GM19372 (cell line): ENCODE measurements around the gene FOXP1.

Source experiments
- ATAC-seq: cut with Tn5 transposase; IDR thresholded peaks from one replicate; pipeline ENCODE4 v1.9.1; 2021; ENCODE audit warnings: mild to moderate bottlenecking, low read depth, moderate library complexity; ENCODE audit not compliant: unreplicated experiment

FOXP1 gene

GRCh38 chr3:71512000-71512399 lies 71.5 kb downstream of the FOXP1 start:
- peak; percentile 73 for ATAC-seq

GRCh38 chr3:71511446-71511845 lies 72.1 kb downstream of the FOXP1 start:
- no peak for ATAC-seq

GRCh38 chr3:71511037-71511436 lies 72.5 kb downstream of the FOXP1 start:
- no peak for ATAC-seq

GRCh38 chr3:71510510-71510909 lies 73.0 kb downstream of the FOXP1 start:
- no peak for ATAC-seq

DNA sequence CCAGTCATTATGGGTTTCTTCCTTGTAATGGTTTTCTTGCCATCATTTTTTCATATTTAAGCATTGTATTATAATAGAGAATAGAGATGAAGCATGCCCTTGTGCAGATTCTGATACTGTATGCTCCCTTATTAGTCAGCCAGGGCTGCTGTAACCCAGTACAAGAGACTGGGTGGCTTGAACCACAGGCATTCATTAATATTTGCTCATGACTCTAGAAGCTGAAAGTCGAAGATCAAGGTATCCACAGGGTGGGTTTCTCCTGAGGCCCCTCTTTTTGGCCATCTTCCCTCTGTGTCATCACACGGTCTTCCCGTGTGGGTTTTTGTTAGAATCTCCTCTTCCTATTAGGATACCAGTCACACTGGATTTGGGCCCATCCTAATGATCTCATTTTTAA lies 74.5 kb downstream of the FOXP1 start:
- no peak for ATAC-seq

DNA sequence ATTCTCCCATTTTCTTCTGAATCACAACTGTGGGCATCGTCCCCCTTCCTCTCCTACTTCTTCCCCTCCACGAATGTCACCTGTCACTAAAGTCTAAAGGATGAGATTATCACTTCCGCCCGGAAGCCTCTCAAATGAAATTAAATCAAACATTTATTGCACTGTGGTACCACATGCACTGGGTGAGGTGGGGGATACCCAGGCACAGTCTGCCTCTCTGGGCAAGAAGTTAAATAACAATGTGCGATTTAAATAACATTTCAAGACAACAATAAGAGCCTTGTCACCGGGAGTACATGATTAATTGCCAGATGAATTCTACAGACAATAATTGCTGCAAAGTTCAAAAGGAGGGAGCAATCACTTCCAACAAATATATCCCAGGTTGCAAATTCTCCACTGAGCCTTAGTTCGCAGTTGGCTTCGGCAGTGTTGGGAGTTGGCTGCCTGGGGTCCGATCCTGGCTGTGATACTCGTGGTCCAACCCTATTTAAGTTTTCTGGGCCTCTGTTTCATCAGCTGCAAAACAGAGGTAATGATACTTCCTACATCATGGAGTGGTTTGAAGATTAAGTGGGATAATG lies 77.7 kb downstream of the FOXP1 start:
- ATAC-seq = no peak

- ATAC-seq = no peak
These were observed 79.1 kb downstream of the FOXP1 start for GRCh38 chr3:71504250-71505036.

DNA sequence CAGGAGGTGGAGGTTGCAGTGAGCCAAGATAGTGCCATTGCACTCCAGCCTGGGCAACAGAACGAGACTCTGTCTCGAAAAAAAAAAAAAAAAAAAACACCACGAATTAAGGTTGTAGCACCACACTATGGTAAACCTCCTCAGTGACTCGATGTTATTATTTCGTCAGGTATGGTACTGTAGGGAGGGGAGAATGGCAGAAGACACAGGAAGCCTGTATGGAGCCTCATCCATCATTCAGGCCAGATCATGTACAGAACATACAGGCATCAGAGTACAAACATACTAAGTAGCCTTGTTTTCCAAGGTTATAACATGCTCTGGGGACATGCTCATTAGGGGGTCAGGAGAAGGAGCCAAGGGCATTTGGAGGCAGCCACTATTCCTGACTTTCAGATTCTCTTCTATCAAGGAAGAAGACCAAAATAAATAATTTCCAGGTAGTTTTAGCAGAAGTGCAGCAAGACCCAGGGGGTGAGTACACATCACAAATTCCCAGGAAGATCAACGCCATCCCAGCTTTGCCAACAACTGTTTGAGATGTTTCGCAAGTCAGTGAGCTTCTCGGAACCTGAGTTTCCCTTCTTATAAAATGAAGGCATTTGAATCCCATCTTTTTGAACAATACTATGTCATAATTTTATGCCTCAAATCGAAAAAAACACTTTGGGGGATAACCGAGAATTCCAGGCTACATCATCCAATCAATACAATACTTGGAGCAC lies 79.8 kb downstream of the FOXP1 start:
- no peak for ATAC-seq

DNA sequence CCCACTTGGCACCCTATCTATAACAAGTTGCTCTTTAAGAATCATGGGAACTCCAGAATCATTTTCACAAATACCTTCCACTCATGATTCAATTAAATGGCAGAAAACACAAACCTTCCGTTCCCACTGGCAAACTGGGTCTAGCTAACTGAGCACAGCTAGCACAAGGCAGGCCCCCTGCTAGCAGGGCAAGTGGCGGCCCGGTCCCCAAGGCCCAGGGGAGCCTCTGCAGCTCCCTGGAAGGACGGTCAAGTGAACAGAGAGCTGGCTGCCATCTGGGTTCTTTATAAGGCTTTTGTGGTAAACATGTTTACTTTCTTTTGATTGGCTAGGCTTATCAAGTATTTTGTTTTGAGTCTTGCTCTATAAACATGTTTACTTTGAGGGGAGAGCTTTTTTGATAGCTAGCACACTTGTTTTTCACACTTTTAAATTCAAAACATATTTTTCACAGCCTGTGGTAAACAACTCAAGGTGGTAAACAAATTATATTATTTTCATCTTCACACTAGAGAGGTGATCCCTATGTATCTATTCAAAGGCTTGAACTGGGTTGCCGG lies 81.4 kb downstream of the FOXP1 start:
- no peak for ATAC-seq

- no peak for ATAC-seq
These were observed 82.8 kb downstream of the FOXP1 start for GRCh38 chr3:71500696-71501095.

DNA sequence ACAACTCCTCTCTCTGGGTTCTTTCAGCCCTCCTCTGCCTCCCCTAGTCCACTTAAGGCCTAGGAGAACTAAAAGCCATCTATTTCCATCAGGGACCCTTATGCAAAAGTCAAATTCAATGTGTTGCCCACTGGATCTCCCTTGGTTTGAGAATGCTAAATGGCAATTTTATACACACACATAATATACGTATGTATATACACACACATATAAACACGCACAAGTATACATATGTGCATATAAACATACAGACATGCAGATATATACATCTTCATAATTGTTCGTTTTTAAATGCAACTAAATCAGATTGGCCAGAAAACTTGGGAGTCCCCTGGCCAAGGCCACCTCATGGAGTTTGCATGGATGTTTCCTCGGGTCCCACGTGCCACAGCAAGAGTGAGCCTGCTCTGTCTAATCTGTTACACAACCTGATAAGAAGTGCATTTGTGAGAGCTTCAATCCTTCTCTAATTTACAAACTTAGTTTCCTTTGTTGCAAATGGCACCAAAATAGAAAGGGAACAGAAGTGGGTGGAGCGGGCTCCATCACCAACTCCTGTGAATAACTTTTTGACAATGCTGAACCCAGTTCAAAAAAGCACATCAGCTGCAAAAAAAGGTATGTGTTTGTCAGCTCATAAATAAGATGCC lies 84.2 kb downstream of the FOXP1 start:
- ATAC-seq = no peak

DNA sequence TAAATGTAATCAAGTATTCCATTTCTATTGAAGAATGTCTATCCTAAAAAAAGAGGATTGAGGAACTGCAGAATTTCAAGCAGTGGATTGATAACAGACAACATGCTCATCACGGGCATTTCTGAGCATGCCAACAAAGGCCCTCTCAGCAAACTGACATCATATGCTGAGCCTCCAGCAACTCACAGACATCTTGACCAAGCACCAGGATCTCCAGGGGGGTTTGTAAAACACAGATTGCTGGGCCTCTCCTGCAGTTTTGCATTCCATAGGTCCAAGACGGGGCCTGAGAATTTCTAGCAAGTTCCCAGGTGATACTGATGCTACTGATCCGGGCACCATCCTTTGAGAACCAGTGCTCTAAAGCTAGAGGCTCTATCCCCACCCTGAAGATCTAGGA lies 85.0 kb downstream of the FOXP1 start:
- no peak for ATAC-seq

DNA sequence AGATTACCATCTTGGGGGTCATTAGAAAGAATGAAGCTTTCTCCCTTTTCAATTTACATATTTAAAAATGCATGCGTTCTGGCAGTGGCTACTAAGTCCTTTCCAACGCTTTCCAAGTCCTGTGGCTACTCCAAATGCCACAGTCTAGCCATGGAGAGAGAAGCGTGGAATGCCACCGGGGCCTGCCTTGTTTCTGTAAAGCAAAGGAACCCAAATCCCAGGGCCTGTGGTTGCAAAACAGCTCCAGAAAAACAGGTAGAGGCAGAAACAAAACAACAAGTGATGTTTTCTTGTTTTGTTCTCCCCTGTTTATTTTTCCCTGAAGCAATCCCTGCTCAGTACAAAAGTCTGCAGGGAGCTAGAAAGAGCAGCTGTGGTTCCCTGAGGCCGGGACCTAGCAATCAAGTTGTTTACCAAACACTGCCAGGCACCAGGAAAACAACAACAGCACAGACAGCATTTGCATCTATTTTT lies 85.5 kb downstream of the FOXP1 start:
- no peak for ATAC-seq

DNA sequence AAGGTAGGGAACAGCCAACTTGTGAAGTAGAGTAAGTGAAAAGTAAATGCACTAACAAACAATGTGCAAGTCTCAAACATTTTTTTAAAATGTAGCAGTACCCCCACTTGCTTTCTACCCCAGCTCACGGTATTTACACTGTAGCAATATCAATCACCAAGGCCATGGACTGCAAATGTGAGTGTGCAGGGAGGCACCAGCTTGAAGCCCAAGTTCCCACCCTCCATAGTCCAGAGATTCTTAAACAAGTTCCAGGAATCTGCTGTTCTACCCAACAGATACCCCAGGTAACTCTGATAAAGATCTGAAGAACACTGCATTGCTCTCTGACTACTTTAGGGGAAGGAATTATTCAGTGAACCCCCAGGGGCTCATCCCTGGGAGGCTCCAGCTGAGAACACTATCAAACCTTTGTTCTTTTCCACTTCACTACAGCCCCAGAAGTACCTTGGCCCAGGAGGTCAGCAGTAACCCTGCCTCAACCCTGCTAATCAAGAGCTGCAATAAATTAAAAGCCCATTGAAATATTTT lies 86.1 kb downstream of the FOXP1 start:
- ATAC-seq = no peak

DNA sequence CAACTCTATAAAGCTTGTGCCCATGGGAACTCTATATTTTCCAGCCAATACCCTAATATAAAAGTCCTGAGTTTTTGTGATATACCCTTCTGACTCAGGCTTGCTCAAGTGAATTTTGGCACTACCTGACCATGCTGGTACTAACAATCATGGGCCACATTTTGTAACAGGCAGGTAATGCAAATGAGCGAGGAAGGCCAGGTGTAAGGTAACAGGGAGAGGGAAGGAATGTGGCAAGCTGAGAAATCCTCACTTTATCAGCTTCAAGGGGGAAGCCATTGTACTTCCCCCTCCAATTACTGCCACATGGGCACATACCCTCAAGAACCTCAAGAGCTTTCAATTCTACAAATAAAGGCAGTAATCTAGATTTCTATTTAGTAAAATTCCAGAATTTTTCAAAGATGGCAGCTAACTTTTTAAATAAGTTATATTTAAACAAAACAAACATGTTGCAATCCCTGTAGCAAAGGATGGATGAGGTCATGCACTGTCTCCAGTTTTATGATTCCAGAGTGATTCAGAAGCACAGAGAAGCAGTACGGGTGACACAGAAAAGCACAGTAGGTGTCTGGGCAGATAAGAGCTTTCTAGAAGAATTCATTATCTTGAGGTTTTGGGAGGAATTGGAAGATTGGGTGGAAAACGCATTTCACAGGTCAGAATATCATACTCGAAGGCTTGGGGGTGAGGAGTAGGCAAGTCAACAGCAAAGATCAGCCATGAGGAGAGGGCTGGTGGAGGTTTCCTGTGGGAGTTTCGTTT lies 87.6 kb downstream of the FOXP1 start:
- ATAC-seq = peak; percentile 56

DNA sequence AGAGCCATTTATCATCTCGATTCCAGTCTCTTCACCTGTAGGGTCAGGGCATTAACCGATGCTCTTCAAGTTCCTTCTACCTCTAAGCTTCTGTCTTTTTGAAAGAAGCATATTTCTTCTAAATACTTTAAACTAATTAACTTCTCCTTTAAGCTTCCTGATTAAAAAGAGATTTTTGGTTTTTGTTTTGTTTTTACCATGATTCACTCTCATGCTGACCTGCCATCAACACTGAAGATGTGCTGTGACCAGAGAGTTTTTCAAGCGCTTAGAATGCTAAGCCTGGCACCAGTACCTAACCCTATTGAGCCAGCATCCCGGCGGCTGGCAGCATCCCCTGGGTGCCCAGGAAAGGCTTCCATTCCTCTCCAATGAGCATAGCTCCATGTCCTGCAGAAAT lies 89.3 kb downstream of the FOXP1 start:
- no peak for ATAC-seq

DNA sequence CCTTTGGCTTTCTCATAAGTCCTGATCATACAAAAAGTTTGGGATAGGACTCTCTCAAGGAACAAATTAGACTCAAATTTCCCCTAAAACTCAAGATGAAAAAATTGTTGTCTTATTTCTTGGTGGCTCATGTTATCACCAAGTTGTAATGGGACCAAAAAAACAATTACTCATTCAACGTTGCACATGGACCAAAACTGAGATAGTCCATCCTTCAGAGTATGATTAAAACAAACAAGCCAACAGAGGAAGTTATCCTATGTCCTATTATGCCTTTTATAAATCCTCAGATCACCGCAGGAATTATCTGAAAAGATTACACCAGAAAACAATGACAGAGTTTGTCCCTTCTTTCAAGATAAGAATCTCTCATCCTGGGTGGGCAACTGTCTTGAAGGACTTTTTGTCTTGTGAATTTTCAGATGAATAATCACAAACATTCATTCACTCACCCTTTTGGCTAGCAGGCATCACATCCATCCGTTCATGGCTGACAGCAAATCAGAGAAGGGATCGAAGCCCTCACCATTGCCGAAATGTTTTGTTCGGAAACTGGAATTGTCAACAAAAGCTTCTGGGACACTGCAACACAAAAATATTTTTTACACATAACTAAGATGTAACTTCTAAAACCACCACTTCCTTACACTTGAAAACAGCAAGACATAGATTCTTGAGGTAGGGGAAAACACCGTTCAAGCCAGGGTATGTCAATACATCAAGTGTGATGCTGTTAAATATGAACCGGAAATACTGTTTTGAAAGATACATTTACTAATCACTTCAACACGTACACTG lies 90.4 kb downstream of the FOXP1 start:
- no peak for ATAC-seq

DNA sequence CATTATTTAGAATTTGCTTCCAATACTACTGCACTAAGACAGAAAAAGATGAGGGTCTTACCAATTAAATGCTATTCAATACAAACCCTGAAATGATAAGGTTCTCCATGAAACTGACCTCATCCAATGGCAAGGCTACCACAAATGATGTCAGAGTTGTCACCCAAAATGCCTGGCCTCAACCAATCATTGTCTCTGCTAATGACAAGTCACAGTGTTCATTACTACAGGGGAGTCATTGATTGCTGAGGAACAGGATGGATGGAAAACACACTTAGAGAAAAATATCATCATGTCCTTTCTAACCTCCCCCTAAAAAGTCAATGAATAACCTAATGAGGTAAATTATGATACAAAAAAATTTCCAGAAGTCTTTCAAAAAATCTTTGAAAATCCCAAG lies 91.0 kb downstream of the FOXP1 start:
- no peak for ATAC-seq

DNA sequence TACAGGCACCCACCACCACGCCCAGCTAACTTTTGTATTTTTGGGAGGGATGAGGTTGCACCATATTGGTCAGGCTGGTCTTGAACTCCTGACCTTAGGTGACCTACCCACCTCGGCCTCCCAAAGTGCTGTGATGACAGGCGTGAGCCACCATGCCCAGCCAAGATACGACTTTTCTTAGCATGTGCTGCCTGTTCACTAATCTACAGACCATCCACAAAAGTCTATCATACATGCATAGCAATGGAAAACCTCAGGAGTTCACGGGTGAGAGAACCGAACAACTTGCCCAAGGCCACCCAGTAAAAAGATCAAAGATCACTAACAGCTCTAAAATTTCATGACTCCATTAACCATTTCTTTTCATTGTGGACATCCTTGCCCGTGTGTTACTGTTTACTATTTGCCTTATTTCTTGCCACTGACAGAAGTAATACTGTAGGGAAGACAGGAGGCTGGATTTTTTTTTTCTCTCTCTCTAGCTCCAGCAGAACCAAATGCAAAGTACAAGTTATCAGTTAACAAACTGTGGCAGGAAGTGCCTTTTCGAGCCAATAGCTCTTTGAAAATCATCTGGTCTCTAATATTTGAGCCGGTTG lies 92.3 kb downstream of the FOXP1 start:
- ATAC-seq = no peak
